HUDEP-2 (cell line): ENCODE measurements around the gene TMCO5A.
A peak's percentile ranks its signal among the peaks of the same experiment; 100 is the strongest.

Experiments used
- DNase-seq, 76 experiments: peaks; one replicate each; lab custom pipeline; 2025; ENCODE audit not compliant: unreplicated experiment in 76 of 76; lab: John Stamatoyannopoulos, UW

The TMCO5A gene

DNA sequence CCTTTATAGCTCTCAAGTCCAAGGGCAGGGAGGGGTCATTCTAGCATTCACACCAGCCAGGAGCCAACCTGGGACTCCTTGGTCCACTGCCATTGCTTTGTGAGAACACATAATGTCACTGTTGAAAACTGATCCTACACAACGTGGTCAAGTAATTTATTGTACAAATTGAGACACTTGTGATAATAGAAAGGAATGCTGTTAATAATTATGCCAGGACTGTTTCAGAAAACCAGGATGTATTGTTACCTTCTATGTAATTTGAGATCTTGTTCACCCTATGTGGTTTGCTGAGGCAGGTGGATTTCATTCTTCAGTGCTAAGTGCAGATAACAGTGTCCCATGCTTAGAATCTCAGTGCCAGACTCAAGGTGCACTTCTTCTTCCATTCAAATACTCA, 33.3 kb downstream of the TMCO5A start:
- no peak for DNase-seq

DNA sequence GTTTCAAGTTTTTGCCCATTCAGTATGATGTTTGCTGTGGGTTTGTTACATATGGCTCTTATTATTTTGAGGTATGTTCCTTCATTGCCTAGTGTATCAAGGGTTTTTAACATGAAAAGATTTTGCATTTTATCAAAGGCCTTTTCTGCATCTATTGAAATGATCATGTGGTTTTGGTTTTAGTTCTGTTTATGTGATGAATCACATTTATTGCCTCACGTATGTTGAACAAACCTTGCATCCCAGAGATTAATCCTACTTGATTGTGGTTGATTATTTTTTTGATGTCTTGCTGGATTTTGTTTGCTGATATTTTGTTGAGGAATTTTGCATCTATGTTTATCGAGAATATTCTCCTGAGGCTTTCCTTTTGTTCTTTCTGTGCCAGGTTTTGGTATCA, 39.4 kb downstream of the TMCO5A start:
- DNase-seq, result no peak

GRCh38 chr15:37978231-37978630, 43.8 kb downstream of the TMCO5A start:
- DNase-seq, result no peak

- DNase-seq, result no peak
Observed at GRCh38 chr15:37979671-37980409, 45.4 kb downstream of the TMCO5A start.

GRCh38 chr15:37981201-37981600, 46.8 kb downstream of the TMCO5A start:
- DNase-seq, result no peak

DNA sequence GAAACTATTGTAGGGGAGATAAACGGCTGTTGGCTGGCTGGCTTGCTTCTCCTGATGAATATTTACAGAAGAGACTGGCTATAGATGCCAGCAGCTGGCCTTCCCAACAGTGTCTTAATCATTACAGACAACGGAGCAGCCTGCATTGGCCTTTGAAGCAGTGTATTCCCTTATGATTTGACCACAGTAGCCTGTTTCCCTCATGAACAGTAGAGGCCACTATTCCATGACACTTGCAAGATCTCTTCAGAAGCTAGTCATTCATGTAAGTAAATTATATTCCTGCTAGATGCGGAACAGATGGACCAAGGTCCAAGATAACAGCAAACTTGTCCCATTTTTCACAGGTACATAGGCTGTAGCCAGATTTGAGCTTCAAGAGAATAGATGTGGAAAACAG, 47.3 kb downstream of the TMCO5A start:
- peak in 3 of 76 experiments; percentile 2 to 12 (median 5) for DNase-seq

DNA sequence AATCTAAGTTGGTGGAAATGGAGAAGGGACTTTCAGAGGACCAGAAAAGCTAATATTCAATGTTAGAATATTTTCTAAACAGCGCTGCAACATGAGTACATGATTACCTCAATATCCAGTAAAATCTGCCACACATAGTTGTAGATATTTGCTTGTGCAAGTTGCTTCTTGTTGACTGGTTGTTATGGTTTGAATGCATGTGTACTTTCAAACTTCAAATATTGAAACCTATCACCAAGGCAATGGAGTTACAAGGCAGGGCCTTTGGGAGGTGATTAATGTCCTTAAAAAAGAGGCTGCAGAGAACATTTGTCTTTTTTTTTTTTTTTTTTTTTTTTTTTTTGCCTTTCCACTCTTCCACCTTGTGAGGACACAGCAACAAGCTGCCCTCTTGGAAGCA, 49.9 kb downstream of the TMCO5A start:
- no peak for DNase-seq

- peak in 16 of 76 experiments; percentile 4 to 46 (median 14) for DNase-seq
Observed at GRCh38 chr15:37995461-37996347, 61.3 kb downstream of the TMCO5A start.
